ENCODE measurements around the gene CFAP97D2. TPM values are rescaled to one million over a fixed set of nuclear protein-coding genes. Genes with fewer than 3 reads are reported as not detected.

The CFAP97D2 gene
- total RNA-seq, 1 donor from 2014 or later: not detected

DNA sequence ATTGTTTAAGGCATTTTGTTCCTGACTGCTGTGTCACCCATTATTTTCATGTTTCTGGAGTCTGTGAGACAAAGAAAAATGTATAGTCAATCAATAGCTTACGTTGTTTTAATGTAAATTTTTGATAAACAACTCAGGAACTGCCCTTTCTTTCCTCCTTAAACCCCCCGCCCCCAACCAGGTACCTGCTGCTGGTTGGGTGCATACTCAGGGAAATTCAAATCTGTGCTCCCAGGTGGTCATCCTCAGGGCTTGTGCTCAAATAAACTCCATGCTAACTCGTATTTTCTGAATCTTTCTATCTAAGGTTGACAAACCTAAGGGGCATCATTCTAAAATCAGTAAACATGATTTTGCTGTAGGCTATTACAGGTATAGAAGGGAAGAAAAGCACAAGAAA, 51.5 kb downstream of the CFAP97D2 start:
- DNase-seq (ENCODE audit: extremely low spot score, unreplicated experiment): no peak
- peaks cover 57% of the 10 kb centered on the region for H3K27me3 Mint-ChIP-seq
- no peak overlapping the region for H3K4me3 Mint-ChIP-seq
- TF ChIP-seq, protein P1, sequence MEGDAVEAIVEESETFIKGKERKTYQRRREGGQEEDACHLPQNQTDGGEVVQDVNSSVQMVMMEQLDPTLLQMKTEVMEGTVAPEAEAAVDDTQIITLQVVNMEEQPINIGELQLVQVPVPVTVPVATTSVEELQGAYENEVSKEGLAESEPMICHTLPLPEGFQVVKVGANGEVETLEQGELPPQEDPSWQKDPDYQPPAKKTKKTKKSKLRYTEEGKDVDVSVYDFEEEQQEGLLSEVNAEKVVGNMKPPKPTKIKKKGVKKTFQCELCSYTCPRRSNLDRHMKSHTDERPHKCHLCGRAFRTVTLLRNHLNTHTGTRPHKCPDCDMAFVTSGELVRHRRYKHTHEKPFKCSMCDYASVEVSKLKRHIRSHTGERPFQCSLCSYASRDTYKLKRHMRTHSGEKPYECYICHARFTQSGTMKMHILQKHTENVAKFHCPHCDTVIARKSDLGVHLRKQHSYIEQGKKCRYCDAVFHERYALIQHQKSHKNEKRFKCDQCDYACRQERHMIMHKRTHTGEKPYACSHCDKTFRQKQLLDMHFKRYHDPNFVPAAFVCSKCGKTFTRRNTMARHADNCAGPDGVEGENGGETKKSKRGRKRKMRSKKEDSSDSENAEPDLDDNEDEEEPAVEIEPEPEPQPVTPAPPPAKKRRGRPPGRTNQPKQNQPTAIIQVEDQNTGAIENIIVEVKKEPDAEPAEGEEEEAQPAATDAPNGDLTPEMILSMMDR (conservative IDR thresholded peaks at IDR 0.05): no peak
- H3K27ac Mint-ChIP-seq: no peak overlapping the region
- H3K4me1 Mint-ChIP-seq (ENCODE audit: unreplicated experiment): peaks cover 19% of the 10 kb centered on the region
- H3K9me3 Mint-ChIP-seq: no peaks in the 10 kb centered on the region
- H3K36me3 Mint-ChIP-seq: no peaks in the 10 kb centered on the region

- no peak for DNase-seq (ENCODE audit: extremely low spot score, unreplicated experiment)
- H3K27me3 Mint-ChIP-seq: peaks cover 51% of the 10 kb centered on the region
- peaks cover 20% of the 10 kb centered on the region for H3K4me1 Mint-ChIP-seq (ENCODE audit: unreplicated experiment)
- no peaks in the 10 kb centered on the region for H3K36me3 Mint-ChIP-seq
- H3K4me3 Mint-ChIP-seq: no peak overlapping the region
- TF ChIP-seq, protein P1 (conservative IDR thresholded peaks at IDR 0.05): no peak
- no peak overlapping the region for H3K27ac Mint-ChIP-seq
- no peaks in the 10 kb centered on the region for H3K9me3 Mint-ChIP-seq
These were observed 52.8 kb downstream of the CFAP97D2 start for GRCh38 chr13:114231886-114232285.

GRCh38 chr13:114234266-114234644, 55.2 kb downstream of the CFAP97D2 start:
- Mint-ChIP-seq H3K27ac (peak overlapping the region; percentile 82), H3K4me1 (ENCODE audit: unreplicated experiment) (peaks cover 19% of the 10 kb centered on the region), H3K9me3 (no peaks in the 10 kb centered on the region), H3K4me3 (peak overlapping the region; percentile 94), H3K27me3 (peaks cover 30% of the 10 kb centered on the region), H3K36me3 (peaks cover 13% of the 10 kb centered on the region)
- TF ChIP-seq, protein P1 (conservative IDR thresholded peaks at IDR 0.05): no peak
- DNase-seq (ENCODE audit: extremely low spot score, unreplicated experiment): no peak

DNA sequence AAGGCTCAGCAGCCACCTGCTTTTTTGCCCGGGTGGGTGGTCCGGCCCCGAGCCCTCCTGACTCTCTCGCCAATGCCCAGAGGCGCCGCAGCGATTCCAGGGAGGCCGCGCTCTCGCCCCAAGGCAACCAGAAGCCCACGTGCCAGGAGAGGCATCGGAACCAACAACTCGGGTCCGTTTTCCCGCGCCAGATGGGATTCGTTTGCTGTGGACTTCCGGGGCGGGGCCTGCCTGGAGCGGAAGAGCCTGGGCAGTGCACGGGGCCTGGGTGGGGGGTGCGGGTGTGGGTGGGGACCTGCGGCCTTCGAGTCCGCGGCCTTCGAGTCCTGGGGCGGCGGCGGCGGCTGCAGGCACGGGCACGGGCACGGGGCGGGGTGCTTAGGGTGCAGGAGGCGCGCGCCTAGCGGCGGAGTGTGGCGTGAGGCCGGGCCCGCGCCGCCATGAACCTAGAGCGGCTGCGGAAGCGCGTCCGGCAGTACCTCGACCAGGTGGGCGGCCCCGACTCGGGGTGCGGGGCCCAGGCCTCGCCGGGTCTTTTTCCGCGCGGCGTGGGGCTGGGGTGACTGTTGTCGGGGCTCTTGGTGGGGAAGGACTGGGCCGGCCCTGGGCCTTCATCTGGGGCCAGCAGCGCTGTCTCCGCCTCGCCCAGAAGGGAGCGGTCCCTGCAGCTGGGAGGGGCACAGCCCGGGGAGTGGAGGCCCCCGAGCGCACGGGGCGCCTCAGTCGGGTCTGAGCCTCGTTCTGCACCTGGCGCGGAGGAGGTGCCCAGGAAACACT, 55.8 kb downstream of the CFAP97D2 start, which contains the start of gene CDC16:
TSS of gene CDC16 (plus strand) at position 253 of the 777 bp plus-strand sequence. CDS start at position 441, 188 bp downstream.
- peaks cover 24% of the 10 kb centered on the region for H3K27me3 Mint-ChIP-seq
- peak; percentile 90 for DNase-seq (ENCODE audit: extremely low spot score, unreplicated experiment)
- peak within 1 kb of the TSS; percentile 94 for H3K4me3 Mint-ChIP-seq
- peaks cover 13% of the 10 kb centered on the region for H3K36me3 Mint-ChIP-seq
- H3K4me1 Mint-ChIP-seq (ENCODE audit: unreplicated experiment): peaks cover 15% of the 10 kb centered on the region
- peak within 1 kb of the TSS; percentile 82 for H3K27ac Mint-ChIP-seq
- no peaks in the 10 kb centered on the region for H3K9me3 Mint-ChIP-seq
- TF ChIP-seq, protein P1 (conservative IDR thresholded peaks at IDR 0.05): peak; percentile 49

GRCh38 chr13:114235697-114236096, 56.6 kb downstream of the CFAP97D2 start:
- peaks cover 13% of the 10 kb centered on the region for H3K36me3 Mint-ChIP-seq
- peaks cover 10% of the 10 kb centered on the region for H3K4me1 Mint-ChIP-seq (ENCODE audit: unreplicated experiment)
- no peak for DNase-seq (ENCODE audit: extremely low spot score, unreplicated experiment)
- H3K4me3 Mint-ChIP-seq: peak overlapping the region; percentile 94
- TF ChIP-seq, protein P1 (conservative IDR thresholded peaks at IDR 0.05): no peak
- no peaks in the 10 kb centered on the region for H3K9me3 Mint-ChIP-seq
- H3K27me3 Mint-ChIP-seq: peaks cover 15% of the 10 kb centered on the region
- peak overlapping the region; percentile 74 for H3K27ac Mint-ChIP-seq

Data from type B pancreatic cell (in vitro differentiated cells).